Nephron (organoid): ENCODE results near the gene ZNF33A.

Source experiments
- H3K27ac Mint-ChIP-seq, 3 experiments: 2 replicates each; pipeline ENCODE4 v1.8.0; 2020; ENCODE audit warnings: mixed read lengths in 3 of 3, mild to moderate bottlenecking in 2 of 3, moderate library complexity in 1 of 3
- H3K27me3 Mint-ChIP-seq: 2 replicates; pipeline ENCODE4 v1.8.0; 2021; ENCODE audit warnings: low read depth, mild to moderate bottlenecking, moderate library complexity, mixed read lengths
- H3K36me3 Mint-ChIP-seq: 2 replicates; pipeline ENCODE4 v1.8.0; 2020; ENCODE audit warnings: low read depth, mixed read lengths
- H3K4me1 Mint-ChIP-seq: 2 replicates; pipeline ENCODE4 v1.8.0; 2020; ENCODE audit warnings: mixed read lengths
- H3K4me3 Mint-ChIP-seq, 3 experiments: 2 replicates each; pipeline ENCODE4 v1.8.0; 2020; ENCODE audit warnings: mild to moderate bottlenecking in 3 of 3, mixed read lengths in 3 of 3, moderate library complexity in 2 of 3
- H3K9me3 Mint-ChIP-seq: 2 replicates; pipeline ENCODE4 v1.8.0; 2020; ENCODE audit warnings: mixed read lengths
- TF ChIP-seq, protein P1 (sequence below), 3 experiments: fragments of 200-600 bp; sonication (generic); IDR thresholded peaks; one replicate each; pipeline ENCODE4 v1.5.0; 2021; ENCODE audit warnings: antibody characterized with exemption in 3 of 3; ENCODE audit not compliant: unreplicated experiment in 3 of 3

Gene ZNF33A

DNA sequence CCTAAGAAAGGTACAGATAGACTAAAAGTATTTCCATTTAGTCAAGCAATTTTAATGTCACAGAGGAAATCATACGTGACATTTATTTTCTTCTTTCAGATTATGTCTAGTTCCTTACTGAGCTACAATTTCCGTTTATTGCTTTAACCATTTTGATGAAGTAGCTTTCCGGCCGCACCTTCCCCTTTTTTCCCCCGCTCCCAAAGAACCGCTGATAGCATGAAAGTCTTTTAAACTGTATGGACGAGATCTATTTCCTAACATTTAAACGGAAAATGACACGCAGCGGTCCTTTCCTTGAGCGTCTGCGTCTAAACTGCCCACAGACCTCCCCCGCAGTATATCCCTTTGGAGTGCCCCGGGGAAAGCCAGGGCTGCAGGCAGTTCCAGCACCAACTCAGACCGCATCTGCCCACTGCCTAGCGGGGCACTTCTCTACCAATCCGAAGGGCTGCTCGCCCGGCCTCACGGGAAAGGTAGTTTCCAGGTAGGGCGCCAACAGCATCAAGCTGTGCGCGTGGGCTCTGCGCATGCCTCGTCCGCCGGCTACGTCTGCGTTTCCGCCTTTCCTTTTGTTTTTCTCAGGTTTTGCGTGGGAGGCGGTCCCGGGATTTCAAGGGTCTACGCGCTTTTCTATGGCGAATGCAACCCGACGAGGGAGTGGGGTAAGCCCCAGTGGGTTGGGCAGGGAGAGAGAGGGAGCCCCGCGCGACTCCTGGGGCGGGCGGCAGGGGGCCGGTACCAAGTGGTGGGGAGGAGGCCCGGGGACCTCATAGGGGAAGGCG lies at the start of gene ZNF33A:
Gene ZNF33A (plus strand): TSS at position 557 of the 785 bp plus-strand sequence. CDS start 1,667 bp downstream, outside the sequence.
- peaks cover 20% of the 10 kb centered on the region for H3K4me1 Mint-ChIP-seq
- H3K36me3 Mint-ChIP-seq: peaks cover 26% of the 10 kb centered on the region
- H3K4me3 Mint-ChIP-seq: peak within 1 kb of the TSS; percentile 88 to 93 (median 89)
- peaks cover 3% of the 10 kb centered on the region for H3K27me3 Mint-ChIP-seq
- peak within 1 kb of the TSS; percentile 96 to 100 (median 98) for H3K27ac Mint-ChIP-seq
- TF ChIP-seq, protein P1, sequence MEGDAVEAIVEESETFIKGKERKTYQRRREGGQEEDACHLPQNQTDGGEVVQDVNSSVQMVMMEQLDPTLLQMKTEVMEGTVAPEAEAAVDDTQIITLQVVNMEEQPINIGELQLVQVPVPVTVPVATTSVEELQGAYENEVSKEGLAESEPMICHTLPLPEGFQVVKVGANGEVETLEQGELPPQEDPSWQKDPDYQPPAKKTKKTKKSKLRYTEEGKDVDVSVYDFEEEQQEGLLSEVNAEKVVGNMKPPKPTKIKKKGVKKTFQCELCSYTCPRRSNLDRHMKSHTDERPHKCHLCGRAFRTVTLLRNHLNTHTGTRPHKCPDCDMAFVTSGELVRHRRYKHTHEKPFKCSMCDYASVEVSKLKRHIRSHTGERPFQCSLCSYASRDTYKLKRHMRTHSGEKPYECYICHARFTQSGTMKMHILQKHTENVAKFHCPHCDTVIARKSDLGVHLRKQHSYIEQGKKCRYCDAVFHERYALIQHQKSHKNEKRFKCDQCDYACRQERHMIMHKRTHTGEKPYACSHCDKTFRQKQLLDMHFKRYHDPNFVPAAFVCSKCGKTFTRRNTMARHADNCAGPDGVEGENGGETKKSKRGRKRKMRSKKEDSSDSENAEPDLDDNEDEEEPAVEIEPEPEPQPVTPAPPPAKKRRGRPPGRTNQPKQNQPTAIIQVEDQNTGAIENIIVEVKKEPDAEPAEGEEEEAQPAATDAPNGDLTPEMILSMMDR (IDR thresholded peaks at IDR 0.05; ENCODE audit: unreplicated experiment in 3 of 3): no peak
- H3K9me3 Mint-ChIP-seq: no peaks in the 10 kb centered on the region

DNA sequence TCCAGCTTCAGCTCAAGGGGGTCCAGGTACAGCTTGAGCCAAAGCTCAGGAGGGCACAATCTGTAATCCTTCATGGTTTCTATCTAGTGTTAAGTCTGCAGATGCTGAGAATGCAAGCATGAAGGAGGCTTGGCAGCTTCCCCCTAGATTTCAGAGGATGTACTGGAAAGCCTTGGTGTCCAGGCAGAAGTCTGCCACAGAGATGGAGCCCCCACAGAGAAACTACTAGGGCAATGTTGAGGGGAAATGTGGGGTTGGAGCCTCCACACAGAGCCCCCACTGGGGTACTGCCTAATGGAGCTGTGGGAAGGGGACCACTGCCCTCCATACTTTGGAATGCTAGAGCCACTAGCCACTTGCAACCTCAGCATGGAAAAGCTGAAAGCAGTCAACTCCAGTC lies 45.5 kb upstream of the ZNF33A start:
- H3K4me3 Mint-ChIP-seq: no peak overlapping the region
- no peaks in the 10 kb centered on the region for H3K4me1 Mint-ChIP-seq
- peaks cover 80% of the 10 kb centered on the region for H3K36me3 Mint-ChIP-seq
- H3K27me3 Mint-ChIP-seq: no peaks in the 10 kb centered on the region
- TF ChIP-seq, protein P1 (IDR thresholded peaks at IDR 0.05; ENCODE audit: unreplicated experiment in 3 of 3): no peak
- peaks cover 54% of the 10 kb centered on the region for H3K9me3 Mint-ChIP-seq
- no peak overlapping the region for H3K27ac Mint-ChIP-seq

DNA sequence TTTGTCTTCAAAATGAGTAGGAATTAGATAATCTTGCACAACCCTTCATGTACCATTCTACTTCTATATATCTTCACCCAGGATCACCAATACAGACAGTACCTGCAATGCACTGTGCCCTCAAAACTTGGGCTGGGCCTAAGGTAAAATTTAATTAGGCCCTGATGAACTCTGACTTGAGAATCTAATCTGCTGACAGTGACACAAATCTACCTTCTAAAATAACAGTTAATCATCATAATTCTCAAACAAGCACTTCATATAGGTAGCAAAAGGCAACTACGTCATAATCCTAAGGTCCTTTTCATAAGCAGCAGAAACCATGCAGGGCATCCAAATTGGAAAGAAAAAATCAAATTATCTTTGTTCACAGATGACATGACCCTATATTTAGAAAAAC lies 38.1 kb upstream of the ZNF33A start:
- Mint-ChIP-seq H3K4me3 (no peak overlapping the region), H3K9me3 (peaks cover 32% of the 10 kb centered on the region), H3K27ac (no peak overlapping the region), H3K4me1 (peaks cover 7% of the 10 kb centered on the region), H3K36me3 (peaks cover 59% of the 10 kb centered on the region), H3K27me3 (no peaks in the 10 kb centered on the region)
- TF ChIP-seq, protein P1 (IDR thresholded peaks at IDR 0.05; ENCODE audit: unreplicated experiment in 3 of 3): no peak

GRCh38 chr10:37975401-37975991 lies 35.0 kb upstream of the ZNF33A start:
- Mint-ChIP-seq H3K4me1 (peaks cover 7% of the 10 kb centered on the region), H3K27me3 (no peaks in the 10 kb centered on the region), H3K9me3 (peaks cover 19% of the 10 kb centered on the region), H3K36me3 (peaks cover 30% of the 10 kb centered on the region), H3K4me3 (peak overlapping the region; percentile 91 to 98 (median 95)), H3K27ac (peak overlapping the region; percentile 96 to 99 (median 98))
- TF ChIP-seq, protein P1 (IDR thresholded peaks at IDR 0.05; ENCODE audit: unreplicated experiment in 3 of 3): no peak

DNA sequence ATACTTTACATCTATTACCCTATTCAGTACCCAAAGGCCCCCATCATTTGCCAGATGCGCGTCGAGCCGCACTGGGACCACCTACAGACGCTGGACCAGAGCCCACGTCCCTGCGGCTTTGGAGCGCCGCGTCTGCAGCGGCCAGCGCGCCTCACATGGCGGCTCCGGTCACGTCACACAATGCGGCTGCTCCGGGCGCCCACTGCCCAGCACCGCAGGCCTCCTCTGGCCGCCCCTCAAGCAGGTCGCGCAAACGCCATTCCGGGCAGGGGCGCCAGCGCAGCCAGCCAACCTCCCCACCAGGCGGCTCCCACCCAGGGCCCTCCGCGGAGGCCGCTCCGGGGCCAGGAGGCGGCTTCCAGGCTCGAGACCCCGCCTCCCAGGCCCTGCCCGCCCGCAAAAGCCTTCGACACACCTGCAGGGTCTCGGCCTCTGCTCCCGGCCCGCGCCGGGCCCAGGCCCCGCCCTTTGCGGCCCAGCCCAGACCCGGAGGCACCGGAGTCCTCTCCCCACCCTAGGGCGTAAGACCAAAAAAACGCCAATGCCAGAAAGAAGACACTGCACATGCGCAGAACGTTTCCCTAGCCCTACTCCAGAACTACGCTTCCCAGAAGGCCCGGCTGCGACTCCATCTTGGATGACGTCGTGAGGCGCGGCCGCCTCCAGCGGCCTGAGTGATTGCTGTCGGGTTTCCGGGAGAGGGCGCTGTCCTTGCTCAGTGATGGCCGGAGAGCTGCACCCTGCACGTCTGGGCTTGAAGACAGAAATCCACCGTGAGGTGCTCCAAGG lies 34.2 kb upstream of the ZNF33A start, which contains the start of gene ZNF25:
Gene ZNF25 (minus strand): TSS at position 557 of the 789 bp plus-strand sequence. CDS start 4,925 bp downstream, outside the sequence.
- Mint-ChIP-seq H3K4me3 (peak within 1 kb of the TSS; percentile 91 to 98 (median 95)), H3K36me3 (peaks cover 24% of the 10 kb centered on the region), H3K9me3 (peaks cover 16% of the 10 kb centered on the region), H3K4me1 (peaks cover 7% of the 10 kb centered on the region), H3K27ac (peak within 1 kb of the TSS; percentile 96 to 99 (median 98)), H3K27me3 (no peaks in the 10 kb centered on the region)
- TF ChIP-seq, protein P1 (IDR thresholded peaks at IDR 0.05; ENCODE audit: unreplicated experiment in 3 of 3): peak; percentile 80 to 87 (median 86)
